ENCODE measurements around the gene ASTN1.

- TF ChIP-seq EZH2 (IDR thresholded peaks at IDR 0.05; ENCODE audit: low read depth) (no peak), CTCF (conservative IDR thresholded peaks at IDR 0.05) (no peak)
Observed at GRCh38 chr1:176942346-176942745, 222.2 kb downstream of the ASTN1 start.
